Hypothalamus (tissue), 51 donors: ENCODE data around the gene PDHX.
"Not testable (repeated sequence)": the region's sequence is repeated elsewhere in the genome, so short reads cannot be mapped to it uniquely, and the experiment has no call there.

Experiments
- DNase-seq, 51 donors: peaks; one replicate each; lab custom pipeline; 2025; lab: John Stamatoyannopoulos, UW

The PDHX gene

DNA sequence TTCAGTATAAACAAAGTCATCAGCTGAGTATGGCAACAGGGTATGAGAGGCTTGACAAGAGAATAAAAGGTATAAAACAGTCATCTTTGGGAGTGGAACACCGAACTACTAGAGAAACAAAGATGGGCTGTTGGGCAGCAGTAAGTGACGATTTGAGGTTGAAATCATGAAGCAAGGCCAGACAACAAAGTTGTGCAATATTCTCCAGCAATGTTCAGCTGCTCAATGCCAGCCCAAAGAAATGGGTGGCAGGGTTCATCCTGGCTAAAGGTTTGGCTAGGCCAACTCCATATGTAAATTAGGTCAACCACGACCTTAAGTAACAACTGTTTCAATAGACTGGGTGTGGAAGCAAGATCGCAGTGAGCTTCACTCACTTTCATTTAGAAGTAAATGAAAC is 6.5 kb upstream of the PDHX start:
- DNase-seq, result no peak

DNA sequence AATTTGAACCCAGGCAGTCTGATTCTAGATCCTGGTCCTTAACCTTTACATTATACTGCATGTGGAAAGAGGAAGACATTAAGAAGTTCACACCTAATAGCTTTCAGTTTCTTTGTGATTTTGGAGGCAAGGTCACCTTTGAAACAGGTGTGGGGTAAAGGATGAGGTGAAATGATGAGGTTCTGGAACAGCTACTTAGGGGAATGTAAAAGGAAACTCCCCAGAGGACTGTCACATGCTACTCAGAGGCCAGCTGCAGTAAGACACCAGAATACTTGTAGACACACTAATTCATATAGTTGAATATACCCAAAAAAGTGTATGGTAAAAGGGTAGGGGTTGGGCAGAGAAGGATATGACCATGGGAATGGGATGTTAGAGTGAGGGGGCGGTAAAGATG is 5.6 kb upstream of the PDHX start:
- no peak for DNase-seq

DNA sequence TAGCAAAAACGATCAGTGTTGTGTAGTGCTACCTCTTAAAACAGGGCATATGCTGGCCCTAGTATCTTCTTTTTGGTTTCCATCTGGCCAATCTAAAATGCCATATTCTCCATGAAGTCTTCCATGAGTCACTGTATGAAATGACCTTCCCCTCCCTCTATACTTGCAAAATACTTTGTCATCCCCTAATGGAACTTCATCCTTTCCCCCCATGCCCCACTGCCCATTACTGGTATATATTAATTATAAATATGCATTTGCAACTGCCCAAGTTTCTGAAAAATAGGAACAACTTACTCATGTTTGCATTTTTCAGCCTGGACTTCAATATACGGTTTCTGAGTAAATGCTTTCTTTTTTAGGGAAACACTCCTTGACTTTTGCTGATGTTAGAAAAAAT is 4.7 kb upstream of the PDHX start:
- DNase-seq, result no peak

DNA sequence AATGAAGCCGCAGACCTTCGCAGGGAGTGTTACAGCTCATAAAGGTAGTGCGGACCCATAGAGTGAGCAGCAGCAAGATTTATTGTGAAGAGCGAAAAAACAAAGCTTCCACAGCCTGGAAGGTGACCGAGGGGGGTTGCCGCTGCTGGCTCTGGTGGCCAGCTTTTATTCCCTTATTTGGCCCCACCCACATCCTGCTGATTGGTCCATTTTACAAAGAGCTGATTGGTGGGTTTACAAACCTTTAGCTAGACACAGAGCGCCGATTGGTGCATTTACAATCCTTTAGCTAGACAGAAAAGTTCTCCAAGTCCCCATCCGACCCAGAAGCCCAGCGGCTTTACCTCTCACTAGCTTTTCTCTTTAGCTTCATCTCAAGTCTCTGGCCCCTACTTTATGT is 2.9 kb upstream of the PDHX start:
- not testable (repeated sequence) for DNase-seq

DNA sequence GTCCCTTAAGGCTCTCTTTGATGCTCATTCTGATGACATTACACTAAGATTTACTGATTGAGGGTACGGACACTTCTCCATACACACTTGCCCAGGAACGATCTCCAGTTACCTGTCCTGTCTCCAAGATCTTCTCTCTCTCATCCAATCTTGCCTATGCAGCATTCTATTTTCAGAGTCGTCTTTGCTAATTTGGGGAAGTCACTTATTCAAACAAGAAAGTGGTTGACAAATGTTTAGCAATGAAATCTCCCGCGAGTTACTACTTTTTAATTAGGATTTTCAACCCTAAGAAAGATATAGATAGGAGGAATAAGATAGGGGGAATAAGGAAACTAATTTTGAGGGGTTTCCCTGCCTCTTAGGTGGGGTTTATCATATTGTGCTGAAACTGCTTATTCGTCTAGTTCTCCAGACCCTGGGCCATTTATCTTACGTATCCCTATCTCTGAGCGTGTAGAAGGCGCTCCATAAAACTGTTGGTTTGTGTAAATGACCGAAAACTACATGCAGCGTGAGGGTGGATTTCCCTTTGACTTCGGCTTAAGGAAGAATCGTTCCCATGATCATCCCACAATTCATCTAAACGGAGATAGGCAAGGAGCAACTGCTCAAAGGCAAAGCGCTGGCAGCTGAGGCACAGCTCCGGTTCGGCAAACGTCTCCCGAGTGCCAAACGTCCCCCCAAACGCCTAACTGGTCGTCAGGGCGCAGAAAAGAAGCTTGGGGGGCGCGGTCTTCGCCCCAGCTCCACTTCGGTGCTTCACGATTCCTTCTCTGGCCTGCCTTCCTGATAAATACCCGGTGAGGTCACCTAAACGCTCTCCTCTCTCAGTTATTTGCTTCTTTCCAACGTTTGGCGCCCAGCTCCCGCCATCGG is 1.0 kb upstream of the PDHX start:
- DNase-seq, result peak in 21 of 51 donors; percentile 13 to 85 (median 34)

DNA sequence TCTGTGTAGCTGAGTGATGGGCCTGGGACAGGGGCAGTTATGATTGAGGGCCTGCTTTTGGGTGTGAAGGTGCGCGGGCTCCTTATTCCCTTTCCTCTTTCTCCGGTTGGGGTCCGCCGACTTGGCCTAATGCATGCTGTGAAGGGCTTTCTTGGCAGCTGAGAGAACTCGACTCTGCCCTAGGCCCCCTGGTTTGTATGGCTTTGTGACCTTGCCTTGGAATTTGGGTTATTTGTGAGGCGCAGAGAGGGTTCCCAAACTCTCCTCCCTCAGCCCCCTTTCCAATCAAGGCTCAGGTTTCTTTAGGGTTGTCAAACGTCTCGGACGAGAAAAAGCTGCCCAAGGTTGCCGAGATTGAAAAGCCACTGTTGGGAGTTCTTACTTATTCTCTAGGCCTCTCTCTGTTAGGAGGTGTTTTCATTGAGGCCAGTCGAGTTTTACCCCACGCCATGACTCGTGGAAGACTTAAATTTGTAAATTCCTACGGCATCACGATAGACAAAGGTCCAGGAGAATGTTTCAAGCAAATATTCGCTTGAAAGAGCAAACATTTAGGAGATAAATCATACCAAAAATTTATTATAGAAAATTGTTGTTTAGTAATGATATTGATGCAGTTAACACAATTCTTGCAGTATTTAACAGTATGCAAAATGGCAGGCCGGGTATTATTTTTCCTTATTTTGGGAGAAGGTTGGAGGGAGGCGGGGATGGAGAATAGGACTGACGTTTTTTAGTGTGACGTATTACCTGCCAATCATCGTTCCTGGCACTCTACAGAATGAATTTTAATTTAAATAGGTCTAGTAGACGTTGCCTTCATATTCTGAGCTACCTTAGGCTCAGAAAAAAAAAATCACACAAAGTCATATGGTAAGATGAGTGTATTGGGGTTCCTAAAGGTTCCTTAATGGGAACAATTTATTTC is 689 bp downstream of the PDHX start:
- peak in 2 of 51 donors; percentile 56 to 75 for DNase-seq

DNA sequence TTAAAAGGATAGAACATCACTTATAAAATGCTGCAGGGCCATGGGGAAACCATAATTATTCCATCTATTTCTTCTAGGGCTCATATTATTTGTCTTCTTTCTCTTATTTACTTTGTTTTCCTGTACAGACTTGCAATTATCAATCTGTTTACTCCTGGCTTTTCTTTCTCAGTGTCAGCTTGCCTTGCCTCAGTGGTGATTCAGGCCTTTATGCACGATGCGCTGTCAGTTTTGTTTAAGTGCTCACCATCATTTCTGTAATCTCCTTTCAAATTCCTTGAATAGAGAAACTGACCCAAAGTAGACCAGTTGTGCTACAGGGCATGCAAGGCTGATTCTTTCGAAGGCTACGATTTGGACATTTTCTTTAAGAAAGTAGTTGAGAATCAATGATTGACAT is 4.7 kb downstream of the PDHX start:
- DNase-seq, result no peak

DNA sequence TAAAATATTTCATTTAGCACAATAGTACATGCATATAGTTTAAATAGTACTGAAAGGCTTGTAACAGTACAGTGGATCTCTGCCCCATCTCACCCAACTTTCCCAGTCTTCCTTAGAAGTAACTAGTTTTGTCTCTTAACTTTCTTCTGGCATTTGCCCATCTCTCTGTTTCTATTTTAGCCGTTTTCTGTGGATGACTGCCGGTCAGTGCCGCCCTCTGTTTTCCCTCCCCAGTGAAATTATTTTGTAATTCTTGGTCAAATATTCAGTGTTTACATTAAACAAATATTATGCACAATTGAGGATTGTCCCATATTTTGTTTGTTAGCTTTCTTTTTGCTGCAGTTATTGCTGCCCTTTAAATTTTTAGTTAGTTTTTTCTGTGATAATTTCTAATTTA is 8.3 kb downstream of the PDHX start:
- DNase-seq, result no peak

DNA sequence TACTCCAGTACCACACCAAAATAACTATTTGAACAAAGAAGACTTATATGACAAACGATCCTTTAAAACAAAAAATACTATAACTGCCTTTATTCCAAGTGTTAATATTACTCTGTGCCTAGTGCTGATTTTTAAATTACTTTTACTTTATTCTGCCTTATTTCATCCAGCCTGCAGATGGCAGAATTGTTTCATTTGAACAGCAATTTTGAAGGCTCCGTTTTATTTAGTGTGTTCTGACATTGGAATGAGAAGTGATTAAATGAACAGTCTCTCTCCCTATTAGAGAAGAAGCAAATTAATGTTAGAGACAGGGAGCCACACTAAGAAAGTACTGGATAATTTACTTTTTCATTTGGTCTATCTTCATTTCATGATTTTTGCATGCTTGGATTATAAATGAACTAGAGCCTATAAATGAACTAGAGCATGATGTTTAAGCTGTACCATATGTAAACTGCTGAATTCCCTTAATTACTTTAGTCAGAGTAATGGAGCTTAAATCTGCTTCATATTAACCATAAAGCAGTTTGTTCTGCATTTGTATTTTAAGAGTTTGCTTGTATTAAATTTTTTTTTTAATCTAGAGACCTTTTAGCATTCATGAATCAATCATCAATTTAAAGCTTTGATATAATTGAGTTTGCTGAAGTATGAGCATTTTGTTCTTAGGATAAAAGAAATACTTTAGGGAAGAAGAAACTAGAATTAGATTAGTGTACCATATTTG is 9.8 kb downstream of the PDHX start:
- DNase-seq, result peak in 2 of 51 donors; percentile 12 to 54

DNA sequence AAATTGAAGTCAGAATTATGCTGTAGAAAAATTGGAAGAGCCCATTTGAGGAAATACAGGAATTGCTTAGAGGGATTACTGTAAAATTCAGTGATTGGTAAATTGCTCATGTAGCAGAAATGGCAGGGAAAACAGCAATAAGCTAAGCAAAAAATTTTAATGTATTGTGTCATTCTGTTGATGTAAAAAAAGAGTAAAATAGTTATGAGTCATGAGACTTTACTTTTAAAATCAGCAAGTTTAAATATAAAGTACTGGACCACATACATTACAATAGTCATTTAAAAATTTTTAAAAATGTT is 10.4 kb downstream of the PDHX start:
- no peak for DNase-seq

DNA sequence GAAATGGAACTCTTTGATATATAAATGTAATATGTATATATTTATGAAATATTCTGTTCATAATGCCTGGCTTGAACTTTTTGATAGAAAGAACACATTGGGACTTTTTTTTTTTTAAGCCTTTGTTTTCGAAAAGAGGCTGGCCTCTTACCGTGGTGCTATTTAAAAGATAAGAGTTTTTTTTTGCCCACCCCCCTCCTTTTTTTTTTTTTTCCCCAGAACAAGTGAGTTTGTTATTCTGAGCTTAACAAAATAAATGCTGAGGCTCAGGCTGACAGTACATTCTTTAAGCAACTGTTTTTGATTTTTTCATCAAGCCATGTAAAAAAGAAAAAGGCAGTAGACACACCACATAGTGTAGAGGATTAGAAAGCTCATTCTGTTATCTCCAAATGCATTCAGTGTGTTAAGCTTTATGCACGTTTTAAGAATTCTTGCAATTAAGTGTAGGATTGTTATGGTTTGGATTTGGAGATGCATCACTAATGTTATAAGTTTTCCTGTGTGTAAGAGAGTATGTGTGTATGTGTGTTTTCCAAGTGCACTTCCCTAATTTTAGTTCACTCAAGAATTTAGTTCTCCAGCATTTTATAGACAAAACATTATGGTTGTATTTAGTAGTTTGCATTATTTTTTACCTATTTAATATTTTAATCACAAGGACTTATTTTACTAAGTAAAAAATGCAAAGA is 12.0 kb downstream of the PDHX start:
- no peak for DNase-seq

DNA sequence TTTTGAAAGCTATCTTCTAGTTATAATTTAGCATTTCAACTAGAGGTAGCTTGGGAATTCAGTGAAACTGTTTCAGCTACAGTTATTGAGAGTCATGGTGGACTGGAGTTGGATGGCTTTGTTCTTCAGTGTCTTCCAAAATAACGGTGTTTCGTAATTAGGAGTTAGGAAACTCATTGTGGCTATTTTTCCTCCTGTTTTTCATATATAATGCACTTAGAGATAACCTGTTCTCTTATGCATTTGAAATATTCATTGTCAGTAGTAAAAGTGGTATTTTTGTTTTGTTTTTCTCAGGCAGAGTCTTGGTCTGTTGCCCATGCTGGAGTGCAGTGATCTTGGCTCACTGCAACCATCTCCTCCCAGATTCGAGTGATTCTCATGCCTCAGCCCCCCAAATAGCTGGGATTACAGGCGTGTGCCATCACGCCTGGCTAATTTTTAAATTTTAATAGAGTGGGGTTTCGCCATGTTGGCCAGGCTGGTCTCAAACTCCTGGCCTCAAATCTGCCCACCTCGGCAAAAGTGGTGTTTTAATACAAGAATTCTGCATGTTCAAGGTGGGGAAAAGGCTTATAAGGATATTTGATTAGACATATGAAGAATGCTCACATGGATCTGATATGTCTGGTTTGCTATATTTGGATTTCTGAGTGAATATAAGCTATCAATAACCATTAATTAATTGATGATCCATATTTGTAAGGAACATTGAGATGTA is 12.7 kb downstream of the PDHX start:
- no peak for DNase-seq

DNA sequence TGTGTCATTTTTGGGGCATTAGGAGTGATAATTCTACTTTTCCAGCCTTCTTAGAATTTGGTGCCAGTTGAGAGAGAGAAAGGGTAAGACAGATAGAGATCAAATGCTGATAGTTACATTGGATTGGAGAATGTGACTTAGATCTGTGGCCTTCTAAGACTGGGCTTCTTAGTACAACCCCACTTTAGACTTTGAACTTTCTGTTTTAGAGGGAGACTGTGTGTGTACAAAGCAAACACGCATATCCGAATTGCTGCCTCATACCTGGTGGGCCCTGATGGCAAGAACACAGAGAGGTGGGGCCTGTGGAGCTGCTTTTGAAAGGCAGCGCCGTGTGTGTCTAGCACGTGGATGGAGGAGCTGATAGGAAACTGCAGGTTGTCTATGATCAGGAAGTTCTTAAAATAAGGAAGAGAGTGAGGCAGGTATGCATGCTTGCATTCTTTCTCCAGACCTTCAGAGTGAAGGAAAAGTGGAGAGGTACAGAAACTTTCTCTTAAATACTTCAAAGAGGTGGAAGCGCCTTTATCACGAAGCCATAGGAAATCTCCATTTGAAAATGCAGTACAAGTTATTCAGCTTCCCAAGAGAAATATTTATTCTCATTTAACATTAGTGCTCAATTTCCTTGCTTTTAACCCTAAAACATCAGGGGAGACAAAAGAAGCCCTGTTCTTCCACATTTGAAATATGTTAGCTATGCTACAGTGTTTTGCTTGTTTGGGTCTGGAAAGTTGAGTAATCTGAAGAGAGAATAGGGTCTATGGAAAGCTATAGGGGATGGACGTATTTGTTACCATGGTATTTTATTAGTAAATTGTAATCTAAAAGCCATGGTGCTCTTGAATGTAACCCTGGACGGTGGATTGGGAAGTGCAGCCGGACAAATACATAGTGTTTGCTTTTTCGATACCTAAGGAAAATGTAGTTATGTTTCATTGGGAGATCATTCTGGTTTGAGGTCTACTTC is 13.7 kb downstream of the PDHX start:
- DNase-seq, result no peak

DNA sequence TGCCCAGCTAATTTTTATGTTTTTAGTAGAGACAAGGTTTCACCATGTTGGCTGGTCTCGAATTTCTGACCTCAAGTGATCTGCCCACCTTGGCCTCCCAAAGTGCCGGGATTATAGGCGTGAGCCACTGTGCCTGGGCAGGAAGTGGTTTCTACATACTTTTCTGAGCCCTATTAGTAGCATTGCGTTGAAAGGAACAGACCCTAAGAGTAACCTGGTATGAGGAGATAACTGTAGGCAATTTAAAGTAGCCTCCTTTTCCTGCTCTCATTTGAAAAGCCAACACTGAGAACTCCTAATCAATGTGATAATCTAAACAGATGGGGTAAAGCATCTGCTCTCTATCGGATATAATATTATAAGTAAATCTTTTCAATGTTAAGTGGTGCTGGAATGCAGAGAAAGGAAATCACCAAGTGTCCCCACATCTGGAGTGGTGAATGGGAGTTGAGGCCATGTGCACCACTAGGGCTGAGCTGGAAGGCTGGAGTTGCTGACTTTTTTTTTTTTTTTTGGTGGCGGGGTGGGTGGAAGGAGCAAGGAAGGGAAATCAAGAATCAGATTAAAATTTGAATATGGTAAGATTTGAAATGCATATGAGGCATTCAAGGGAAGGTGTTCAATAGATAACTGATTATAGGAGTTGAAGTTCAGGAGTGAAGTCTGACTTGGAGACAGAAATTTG is 20.7 kb downstream of the PDHX start:
- no peak for DNase-seq

DNA sequence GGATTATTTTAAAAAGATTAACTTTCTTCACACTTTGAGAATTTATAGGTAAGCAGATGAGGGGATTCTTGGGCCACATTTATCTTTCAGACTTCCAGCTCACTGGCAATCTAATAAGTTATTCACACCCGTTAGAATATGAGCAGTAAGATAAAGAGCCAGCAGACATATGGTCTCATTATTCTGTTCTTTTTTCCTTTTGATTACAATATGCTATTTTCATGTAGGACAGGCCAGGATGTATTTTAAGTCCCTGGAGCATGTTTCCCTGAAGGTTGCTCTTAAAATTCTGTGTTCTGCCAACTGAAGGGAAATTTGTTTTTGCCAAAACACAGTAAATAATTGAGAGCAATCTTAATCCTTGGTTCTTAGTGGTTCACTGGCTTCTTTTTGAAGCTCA is 22.2 kb downstream of the PDHX start:
- no peak for DNase-seq

DNA sequence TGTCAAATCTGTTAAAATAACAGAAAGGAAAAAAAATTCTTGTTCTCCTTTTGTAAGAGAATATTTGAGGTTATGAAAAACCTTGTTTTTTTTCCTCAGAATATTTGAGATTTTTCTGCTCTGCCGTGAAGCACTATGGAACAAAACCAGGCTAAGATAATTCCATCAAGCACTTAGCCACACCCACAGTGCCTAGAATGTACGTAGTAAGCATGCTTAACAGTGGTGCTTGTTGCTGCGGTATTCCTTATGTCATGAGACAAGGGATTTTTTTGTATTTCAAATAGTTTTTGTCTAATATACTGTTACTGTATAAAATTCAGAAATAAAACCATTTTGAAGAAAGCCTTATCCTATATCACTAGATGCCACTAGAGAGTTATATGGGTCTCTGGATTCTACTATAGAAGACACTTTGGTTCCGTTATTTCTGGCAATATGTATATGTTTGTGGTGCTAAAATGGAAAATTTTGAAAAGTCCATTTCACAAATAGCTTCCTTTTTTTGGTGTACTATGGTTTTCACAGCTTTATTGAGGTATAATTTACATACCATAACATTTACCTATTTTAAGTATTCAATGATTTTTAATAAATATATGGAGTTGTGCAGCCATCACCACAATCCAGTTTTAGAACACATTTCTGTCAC is 23.7 kb downstream of the PDHX start:
- DNase-seq, result no peak

DNA sequence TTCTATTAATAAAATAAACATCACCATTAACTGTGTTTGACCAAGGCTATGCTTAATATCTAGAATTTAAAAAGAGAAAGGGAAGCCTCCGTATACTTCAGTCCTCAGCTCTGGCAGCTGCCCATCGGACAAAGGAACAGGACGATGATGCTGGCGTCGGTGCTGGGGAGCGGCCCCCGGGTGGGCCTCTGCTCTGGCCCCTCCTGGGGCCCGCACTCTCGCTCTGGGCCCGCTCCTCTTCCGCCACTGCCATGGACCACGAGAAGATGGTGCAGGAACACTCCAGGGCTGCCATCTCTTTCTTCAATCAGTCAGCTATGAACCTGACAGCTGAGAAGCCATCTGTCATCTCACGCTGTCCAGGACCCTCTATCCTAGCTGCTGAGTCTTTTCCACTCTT is 25.3 kb downstream of the PDHX start:
- DNase-seq, result no peak

DNA sequence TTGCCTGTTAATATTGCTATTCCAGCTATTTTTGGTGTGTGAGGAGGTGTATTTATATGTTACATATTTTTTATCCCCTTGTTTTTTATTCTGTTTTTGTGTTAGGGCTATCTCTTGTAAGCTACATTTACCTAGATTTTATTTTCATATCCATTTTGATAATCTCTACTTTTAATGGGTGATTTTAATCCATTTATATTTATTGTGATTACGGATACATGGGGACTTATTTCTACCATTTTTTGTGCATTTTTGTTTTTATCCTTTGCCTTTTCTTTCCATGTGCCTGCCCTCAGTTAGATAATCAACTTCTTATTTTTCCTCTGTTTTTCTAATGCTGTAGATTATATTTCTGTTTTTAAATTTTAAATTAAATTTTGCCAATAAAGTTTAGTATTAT is 28.3 kb downstream of the PDHX start:
- DNase-seq, result no peak
